CD4-positive, alpha-beta T cell treated with Interleukin-21 for 1 hour (primary cell): ENCODE results near the gene PHAX.
"Not testable (repeated sequence)": the region's sequence is repeated elsewhere in the genome, so short reads cannot be mapped to it uniquely, and the experiment has no call there.

Source experiments
- DNase-seq: peaks from one replicate; pipeline ENCODE4 v3.0.0-alpha.2; 2020

PHAX gene

GRCh38 chr5:126659805-126660482 is 59.2 kb downstream of the PHAX start:
- no peak for DNase-seq

DNA sequence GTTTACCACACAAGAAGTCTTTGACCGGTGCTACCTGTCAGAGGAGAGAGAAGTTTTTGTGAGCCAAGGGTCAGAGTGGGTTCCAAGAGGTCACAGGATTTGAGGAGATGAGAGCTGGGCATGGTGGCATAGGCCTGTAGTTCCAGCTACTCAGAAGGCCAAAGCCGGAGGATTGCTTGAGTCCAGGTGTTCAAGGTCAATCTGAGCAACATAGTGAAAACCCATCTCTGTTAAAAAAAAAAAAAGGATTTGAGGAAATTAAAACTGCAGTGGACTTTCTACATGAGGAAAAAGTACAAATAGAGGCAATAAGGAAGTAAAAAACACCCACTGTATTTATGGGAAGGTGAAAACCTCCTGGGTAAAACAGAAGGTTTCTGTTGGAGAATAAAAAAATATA is 63.8 kb downstream of the PHAX start:
- DNase-seq = no peak

GRCh38 chr5:126670109-126670508 is 69.4 kb downstream of the PHAX start:
- not testable (repeated sequence) for DNase-seq

GRCh38 chr5:126671681-126672080 is 70.9 kb downstream of the PHAX start:
- not testable (repeated sequence) for DNase-seq

DNA sequence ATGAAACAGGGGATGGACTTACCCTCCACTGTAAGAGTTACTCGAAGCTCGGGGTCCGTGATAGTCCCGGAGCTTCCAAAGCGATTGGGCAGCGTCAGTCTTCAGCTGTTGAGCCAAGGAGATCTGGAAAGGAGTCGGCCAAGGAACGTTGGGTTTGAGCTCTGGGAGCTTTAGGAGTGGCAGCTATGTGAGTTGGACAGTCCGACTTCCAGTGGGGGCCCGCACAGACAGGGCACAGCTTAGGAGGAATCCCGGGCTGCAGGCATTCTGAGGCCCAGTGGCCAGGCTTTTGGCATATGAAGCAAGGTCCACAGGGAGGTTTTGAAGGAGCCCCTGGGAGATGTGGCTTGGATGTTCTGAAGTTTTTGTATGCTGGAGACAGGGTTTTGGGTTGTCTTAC is 72.7 kb downstream of the PHAX start:
- DNase-seq = no peak

- DNase-seq = no peak
Measured at GRCh38 chr5:126674145-126674544, 73.4 kb downstream of the PHAX start.

DNA sequence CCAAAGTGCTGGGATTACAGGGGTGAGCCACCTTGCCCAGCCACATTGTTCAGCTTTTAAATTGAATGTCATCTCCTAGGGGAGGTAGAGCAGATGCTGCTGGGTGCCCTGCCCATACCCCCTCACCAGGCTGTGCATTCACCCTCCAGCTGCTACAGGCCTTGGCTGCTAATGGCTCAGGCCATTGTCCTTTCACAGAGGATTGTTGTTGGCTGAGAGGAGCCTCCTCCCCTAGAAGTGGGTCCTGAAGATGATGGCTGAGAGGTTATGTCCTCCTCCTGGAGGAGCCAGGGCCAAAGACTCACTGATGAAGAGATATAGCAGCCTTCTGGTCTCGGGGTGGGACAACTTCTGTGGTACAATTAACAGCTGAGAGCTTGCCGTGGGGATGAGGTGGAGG is 74.6 kb downstream of the PHAX start:
- no peak for DNase-seq

GRCh38 chr5:126676195-126676624 is 75.5 kb downstream of the PHAX start:
- DNase-seq = peak; percentile 82
